WI38 (cell line): ENCODE data around the gene RFX3.

Experiments
- H3K4me3 ChIP-seq: 2 replicates; pipeline ENCODE4 v1.5.1; 2011; ENCODE audit warnings: low read depth, mild to moderate bottlenecking, control low read depth, low read length
- CTCF ChIP-seq: IDR thresholded peaks from 2 replicates; pipeline ENCODE4 v1.5.1; 2012; ENCODE audit warnings: low read depth, mild to moderate bottlenecking, control low read depth, low read length

Gene RFX3

GRCh38 chr9:3200331-3200774 is 325.4 kb downstream of the RFX3 start:
- no peak for TF ChIP-seq CTCF
- H3K4me3 ChIP-seq, result no peak overlapping the region

- TF ChIP-seq CTCF, result no peak
- H3K4me3 ChIP-seq, result no peak overlapping the region
These were observed 332.0 kb downstream of the RFX3 start for GRCh38 chr9:3193791-3194190.

GRCh38 chr9:3191715-3192114 is 334.1 kb downstream of the RFX3 start:
- no peak overlapping the region for H3K4me3 ChIP-seq

GRCh38 chr9:3189113-3189861 is 336.5 kb downstream of the RFX3 start:
- no peak for TF ChIP-seq CTCF
- no peak overlapping the region for H3K4me3 ChIP-seq

More at GRCh38 chr9:3191715-3192114, 334.1 kb downstream of the RFX3 start:
- no peak for TF ChIP-seq CTCF

- TF ChIP-seq CTCF, result no peak
- no peak overlapping the region for H3K4me3 ChIP-seq
These were observed 339.1 kb downstream of the RFX3 start for GRCh38 chr9:3186751-3187150.

GRCh38 chr9:3181049-3181953 is 344.5 kb downstream of the RFX3 start:
- TF ChIP-seq CTCF, result no peak
- no peak overlapping the region for H3K4me3 ChIP-seq

GRCh38 chr9:3180696-3181048 is 345.1 kb downstream of the RFX3 start:
- no peak for TF ChIP-seq CTCF
- no peak overlapping the region for H3K4me3 ChIP-seq
